GM12891 (cell line): ENCODE measurements around the gene SFXN1.

Source experiments
- POLR2A ChIP-seq: IDR thresholded peaks from 2 replicates; pipeline ENCODE4 v1.6.1; 2011; ENCODE audit warnings: low read depth, low read length, control low read depth
- POLR2AphosphoS5 ChIP-seq: IDR thresholded peaks from 2 replicates; pipeline ENCODE4 v1.6.1; 2011; ENCODE audit warnings: low read depth, low read length, control low read depth
- SPI1 ChIP-seq: IDR thresholded peaks from 2 replicates; pipeline ENCODE4 v1.6.1; 2011; ENCODE audit warnings: low read depth, low read length, control low read depth
- TAF1 ChIP-seq: IDR thresholded peaks from 2 replicates; pipeline ENCODE4 v1.6.1; 2011; ENCODE audit warnings: low read depth, low read length, control low read depth

DNA sequence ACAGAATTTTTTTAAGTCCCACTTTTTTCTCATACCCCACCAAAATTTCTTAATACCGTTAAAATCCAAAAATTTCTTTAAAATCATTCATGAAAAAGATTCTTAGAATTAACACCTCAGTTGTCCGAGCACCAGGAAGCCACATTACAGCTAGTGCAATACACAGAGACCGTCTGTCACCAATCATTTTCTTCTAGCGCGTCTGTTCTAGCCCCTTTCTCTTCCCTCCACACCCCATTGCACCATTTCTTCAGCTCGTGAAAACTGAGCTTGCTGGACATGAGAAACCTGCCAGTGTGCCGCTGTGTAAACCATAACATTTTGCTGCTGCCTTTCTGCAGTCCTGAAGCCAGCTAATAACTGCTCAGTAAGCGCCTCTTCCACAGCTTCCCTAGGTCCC lies 5.0 kb downstream of the SFXN1 start:
- TF ChIP-seq POLR2A (no peak), TAF1 (no peak), SPI1 (no peak), POLR2AphosphoS5 (no peak)
